GM19099 (cell line): ENCODE results near the gene PCK2.

Source experiments
- POLR2A ChIP-seq: IDR thresholded peaks from 3 replicates; pipeline ENCODE4 v1.6.1; 2011; ENCODE audit warnings: low read depth; ENCODE audit not compliant: insufficient read length; ENCODE audit errors: extremely low read depth

PCK2 gene

DNA sequence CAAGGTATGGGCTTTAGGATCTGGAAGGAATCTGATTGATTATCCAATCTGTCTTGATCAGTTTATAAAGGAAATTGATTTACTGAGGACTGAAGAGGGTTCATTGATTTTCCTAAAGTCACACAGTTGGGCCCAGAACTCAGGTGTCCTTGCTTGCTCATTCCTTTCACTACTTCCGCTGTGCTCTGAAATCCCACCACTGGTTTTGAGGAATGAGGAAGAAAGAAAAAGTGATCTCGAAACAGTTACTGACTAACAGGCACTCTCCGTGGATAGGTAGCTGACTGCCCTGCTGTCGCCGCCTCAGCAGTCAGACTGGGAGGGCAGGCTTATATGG, 36.2 kb downstream of the PCK2 start, which contains the start of gene FITM1:
Gene FITM1, plus strand, starts transcription at position 280 of the 337 bp plus-strand sequence. CDS start 905 bp downstream, outside the sequence.
- TF ChIP-seq POLR2A: no peak

- no peak for TF ChIP-seq POLR2A
These were observed 36.8 kb downstream of the PCK2 start for GRCh38 chr14:24130717-24131548.

GRCh38 chr14:24131549-24131966, 37.4 kb downstream of the PCK2 start:
- TF ChIP-seq POLR2A: no peak

DNA sequence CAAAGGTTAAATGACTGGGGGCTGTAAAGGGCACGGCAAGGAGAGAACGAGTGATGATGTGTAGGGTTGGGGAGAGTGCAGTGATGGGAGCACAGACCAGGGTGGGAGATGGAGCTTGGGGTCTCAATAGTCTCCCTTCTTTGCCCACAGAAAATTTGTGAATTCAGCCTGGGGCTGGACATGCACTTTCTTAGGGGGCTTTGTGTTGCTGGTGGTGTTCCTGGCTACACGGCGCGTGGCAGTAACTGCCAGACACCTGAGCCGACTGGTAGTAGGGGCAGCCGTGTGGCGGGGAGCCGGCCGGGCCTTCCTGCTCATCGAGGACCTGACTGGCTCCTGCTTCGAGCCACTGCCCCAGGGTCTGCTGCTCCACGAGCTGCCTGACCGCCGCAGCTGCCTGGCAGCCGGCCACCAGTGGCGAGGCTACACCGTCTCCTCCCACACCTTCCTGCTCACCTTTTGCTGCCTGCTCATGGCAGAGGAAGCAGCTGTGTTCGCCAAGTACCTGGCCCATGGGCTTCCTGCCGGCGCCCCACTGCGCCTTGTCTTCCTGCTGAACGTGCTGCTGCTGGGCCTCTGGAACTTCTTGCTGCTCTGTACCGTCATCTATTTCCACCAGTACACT, 38.1 kb downstream of the PCK2 start:
- TF ChIP-seq POLR2A: no peak

GRCh38 chr14:24132976-24133375, 38.9 kb downstream of the PCK2 start:
- TF ChIP-seq POLR2A: no peak

GRCh38 chr14:24133735-24134134, 39.6 kb downstream of the PCK2 start:
- no peak for TF ChIP-seq POLR2A

GRCh38 chr14:24135584-24135833, 41.4 kb downstream of the PCK2 start:
- no peak for TF ChIP-seq POLR2A

DNA sequence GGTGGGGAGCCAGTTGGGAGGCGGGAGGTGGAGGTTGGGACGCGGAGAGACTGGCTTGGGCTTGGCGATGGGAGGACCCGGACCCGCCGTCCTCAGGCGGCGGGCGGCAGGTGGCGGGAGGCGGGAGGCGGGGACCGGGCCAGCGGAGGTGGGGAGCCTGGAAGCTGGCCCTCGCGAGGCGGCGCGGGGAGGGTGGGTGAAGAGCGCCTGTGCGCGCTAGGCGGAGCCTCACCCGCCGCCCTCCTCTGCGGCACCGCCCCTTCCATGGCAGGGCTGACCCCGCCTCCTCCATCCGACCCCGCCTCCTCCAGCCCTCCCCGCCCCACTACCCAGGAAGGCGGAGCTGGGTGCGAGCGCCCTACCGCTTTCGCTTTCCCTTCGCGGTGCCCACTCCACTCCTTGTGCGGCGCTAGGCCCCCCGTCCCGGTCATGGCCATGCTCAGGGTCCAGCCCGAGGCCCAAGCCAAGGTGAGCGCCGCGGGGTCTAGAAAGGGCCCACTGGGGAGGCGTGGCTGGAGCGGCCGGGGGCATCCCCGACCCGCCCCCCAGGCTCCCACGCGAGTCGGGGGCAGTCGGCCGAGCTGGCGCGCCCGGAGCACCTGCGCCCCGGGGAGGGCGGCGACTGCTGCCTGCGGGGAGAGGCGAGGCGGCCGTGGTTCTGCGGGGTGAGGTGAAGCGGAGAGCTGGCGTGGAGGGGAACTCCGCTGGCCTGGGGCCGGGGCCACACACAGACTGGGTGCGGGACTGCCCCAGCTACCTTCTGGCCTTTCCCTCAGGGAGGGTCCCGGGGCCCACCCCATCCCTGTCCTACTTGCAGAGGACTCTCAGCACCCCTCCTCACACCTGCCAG, 41.9 kb downstream of the PCK2 start, which contains the start of gene PSME1:
Gene PSME1, plus strand, starts transcription at position 361 of the 850 bp plus-strand sequence. Its CDS starts 69 bp downstream, at position 430.
- peak; percentile 79 for TF ChIP-seq POLR2A

GRCh38 chr14:24136684-24137528, 42.8 kb downstream of the PCK2 start:
- no peak for TF ChIP-seq POLR2A

- TF ChIP-seq POLR2A: peak; percentile 42
These were observed 43.7 kb downstream of the PCK2 start for GRCh38 chr14:24137529-24138395.

DNA sequence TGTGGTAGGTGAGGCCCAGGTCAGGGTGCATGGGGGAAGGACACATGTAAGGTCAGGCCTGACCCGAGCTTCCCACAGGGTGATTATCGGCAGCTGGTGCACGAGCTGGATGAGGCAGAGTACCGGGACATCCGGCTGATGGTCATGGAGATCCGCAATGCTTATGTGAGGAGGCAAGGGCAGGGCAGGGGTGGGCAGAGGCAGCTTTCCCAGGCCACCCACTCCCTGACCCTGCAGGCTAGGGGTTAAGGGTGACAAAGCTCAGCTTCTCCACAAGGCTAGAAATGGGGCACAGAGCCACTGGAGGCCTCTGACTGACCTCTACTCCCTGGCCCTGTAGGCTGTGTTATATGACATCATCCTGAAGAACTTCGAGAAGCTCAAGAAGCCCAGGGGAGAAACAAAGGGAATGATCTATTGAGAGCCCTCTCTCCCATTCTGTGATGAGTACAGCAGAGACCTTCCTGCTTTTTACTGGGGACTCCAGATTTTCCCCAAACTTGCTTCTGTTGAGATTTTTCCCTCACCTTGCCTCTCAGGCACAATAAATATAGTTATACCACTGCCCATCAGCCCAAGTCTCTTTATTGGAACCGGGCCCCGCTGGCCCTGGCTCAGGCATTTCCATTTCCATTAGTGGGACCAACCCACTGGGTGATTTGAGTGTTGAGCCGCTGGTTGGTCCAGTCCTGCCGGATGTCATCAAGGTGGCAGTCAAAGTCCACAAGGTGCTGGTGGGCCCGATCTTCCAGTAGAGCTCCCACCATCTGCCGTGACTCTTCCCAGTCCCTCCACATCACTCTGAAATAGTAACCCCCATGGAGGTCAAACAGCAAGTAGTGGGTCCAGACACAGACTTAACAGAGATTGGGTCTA, 44.5 kb downstream of the PCK2 start:
- TF ChIP-seq POLR2A: no peak

DNA sequence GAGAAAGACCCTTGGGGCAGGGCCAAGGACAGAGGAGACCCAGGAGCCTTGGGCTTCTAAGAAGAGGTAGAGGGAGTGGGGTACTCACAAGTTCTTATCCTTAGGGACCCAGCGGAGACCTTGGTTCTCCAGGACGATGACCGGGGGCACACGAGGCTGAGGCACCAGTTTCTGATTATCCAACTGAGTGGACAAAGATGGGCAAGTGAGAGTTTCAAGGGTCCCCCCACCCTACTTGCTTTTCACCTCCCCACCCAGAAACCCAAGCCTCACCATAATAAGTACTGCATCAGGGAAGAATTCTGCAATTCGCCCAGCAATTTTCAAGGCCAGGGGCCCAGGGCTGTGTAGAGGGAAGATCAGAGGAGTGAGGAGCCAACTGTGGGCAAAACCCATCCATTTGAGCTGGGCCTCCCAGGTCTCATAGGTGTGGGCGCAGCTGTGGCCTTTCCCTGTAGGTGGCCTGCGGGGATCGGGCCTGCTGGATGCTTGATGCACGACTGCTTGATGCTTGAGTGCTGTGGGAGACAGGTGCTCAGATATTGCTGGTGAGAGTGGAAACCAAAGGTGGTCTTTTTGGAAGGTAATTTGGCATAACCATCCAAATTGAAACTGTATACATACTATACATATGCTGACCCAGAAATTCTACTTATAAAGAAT, 45.3 kb downstream of the PCK2 start:
- TF ChIP-seq POLR2A: no peak

GRCh38 chr14:24141097-24141880, 47.2 kb downstream of the PCK2 start, which contains the start of gene EMC9:
TSS of gene EMC9 (minus strand) at chr14:24141591. CDS start at chr14:24141304, 287 bp downstream.
- TF ChIP-seq POLR2A: peak; percentile 91
